ENCODE data around the gene GSTK1.

GSTK1 gene

DNA sequence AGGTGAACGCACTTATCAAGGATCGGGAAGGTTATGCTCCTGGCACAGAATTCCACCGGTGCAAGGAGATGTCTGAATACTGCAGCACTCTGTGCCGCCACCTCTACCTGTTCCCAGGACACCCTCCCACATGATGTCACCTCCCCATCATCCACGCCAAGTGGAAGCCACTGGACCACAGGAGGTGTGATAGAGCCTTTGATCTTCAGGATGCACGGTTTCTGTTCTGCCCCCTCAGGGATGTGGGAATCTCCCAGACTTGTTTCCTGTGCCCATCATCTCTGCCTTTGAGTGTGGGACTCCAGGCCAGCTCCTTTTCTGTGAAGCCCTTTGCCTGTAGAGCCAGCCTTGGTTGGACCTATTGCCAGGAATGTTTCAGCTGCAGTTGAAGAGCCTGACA lies 41.7 kb downstream of the GSTK1 start:
- H3K4me1 Mint-ChIP-seq (ENCODE audit: low read depth): peaks cover 49% of the 10 kb centered on the region
- no peaks in the 10 kb centered on the region for H3K27me3 Mint-ChIP-seq (ENCODE audit: low read depth)
- peaks cover 89% of the 10 kb centered on the region for H3K36me3 Mint-ChIP-seq (ENCODE audit: low read depth)
- no peak overlapping the region for H3K4me3 Mint-ChIP-seq
- H3K9me3 Mint-ChIP-seq: peaks cover 9% of the 10 kb centered on the region
- H3K27ac Mint-ChIP-seq: peak overlapping the region; percentile 33
- no peak for DNase-seq (ENCODE audit: low spot score)

DNA sequence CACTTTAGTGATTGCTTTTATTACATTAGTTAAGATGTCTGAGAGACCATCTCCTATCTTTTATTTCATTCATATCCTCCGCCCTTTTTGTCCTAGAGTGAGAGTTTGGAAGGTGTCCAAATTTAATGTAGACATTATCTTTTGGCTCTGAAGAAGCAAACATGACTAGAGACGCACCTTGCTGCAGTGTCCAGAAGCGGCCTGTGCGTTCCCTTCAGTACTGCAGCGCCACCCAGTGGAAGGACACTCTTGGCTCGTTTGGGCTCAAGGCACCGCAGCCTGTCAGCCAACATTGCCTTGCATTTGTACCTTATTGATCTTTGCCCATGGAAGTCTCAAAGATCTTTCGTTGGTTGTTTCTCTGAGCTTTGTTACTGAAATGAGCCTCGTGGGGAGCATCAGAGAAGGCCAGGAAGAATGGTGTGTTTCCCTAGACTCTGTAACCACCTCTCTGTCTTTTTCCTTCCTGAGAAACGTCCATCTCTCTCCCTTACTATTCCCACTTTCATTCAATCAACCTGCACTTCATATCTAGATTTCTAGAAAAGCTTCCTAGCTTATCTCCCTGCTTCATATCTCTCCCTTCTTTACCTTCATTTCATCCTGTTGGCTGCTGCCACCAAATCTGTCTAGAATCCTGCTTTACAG lies 42.3 kb downstream of the GSTK1 start:
- Mint-ChIP-seq H3K36me3 (ENCODE audit: low read depth) (peaks cover 89% of the 10 kb centered on the region), H3K9me3 (peaks cover 13% of the 10 kb centered on the region), H3K27ac (peak overlapping the region; percentile 39), H3K4me3 (no peak overlapping the region), H3K27me3 (ENCODE audit: low read depth) (no peaks in the 10 kb centered on the region), H3K4me1 (ENCODE audit: low read depth) (peaks cover 49% of the 10 kb centered on the region)
- DNase-seq (ENCODE audit: low spot score): peak; percentile 44

DNA sequence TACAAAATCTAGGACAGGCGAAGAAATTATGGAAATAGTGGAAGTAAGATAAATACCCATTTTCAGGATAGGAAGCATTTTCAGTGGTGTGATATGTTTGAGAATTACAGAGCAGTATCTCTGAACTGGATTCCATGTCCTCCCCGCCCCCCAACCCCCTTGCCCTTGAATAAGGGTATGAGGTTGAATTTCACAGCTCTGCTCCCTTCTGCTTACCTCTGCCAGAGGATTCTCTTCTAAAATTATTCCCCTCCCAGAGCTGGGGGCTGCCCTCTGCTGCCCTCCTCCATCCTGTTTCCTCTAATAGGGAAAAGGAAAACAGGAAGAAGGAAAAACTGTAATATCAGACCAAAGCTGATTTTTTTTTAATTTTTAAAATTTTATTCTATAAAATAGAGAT lies 45.4 kb downstream of the GSTK1 start:
- Mint-ChIP-seq H3K27me3 (ENCODE audit: low read depth) (no peaks in the 10 kb centered on the region), H3K4me3 (no peak overlapping the region), H3K9me3 (peaks cover 14% of the 10 kb centered on the region), H3K4me1 (ENCODE audit: low read depth) (peaks cover 52% of the 10 kb centered on the region), H3K36me3 (ENCODE audit: low read depth) (peaks cover 73% of the 10 kb centered on the region), H3K27ac (peak overlapping the region; percentile 44)
- DNase-seq (ENCODE audit: low spot score): no peak

DNA sequence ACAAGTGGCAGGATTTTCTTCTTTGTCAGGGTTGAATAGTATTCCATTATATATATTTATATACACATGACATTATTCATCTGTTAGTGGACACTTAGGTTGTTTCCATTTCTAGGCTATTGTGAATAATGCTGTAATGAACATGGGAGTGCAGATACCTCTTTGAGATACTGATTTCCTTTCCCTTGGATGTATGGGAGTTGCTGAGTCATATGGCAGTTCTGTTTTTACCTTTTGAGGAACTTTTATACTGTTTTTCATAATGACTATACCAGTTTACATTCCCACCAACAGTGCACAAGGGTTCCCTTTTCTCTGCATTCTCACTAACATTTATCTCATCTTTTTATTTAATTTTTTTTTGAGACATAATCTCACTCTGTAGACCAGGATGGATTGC lies 50.9 kb downstream of the GSTK1 start:
- no peaks in the 10 kb centered on the region for H3K27me3 Mint-ChIP-seq (ENCODE audit: low read depth)
- peaks cover 9% of the 10 kb centered on the region for H3K9me3 Mint-ChIP-seq
- DNase-seq (ENCODE audit: low spot score): no peak
- H3K36me3 Mint-ChIP-seq (ENCODE audit: low read depth): peaks cover 29% of the 10 kb centered on the region
- no peak overlapping the region for H3K27ac Mint-ChIP-seq
- peaks cover 47% of the 10 kb centered on the region for H3K4me1 Mint-ChIP-seq (ENCODE audit: low read depth)
- no peak overlapping the region for H3K4me3 Mint-ChIP-seq

DNA sequence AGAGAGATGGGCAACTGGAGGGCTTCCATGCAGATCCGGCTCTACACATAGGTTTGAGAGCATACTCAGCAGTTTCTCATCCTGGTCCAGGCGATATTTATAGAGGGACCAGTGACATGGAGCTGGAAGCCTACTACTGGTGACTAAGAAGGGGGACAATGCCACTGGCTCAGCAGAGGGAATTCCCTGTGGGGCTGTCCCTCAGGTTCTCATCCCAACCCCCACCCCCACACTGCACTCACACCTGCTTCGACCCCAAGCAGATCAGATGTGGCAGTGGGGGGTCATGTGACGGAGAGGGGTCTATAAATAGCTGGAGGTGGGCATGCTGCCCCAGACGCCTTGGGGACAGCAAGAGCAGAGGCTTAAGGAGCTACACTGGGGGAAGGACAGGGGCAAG lies 52.5 kb downstream of the GSTK1 start, which contains the start of gene CLCN1:
Gene CLCN1 (plus strand): TSS at position 336 of the 400 bp plus-strand sequence. CDS start 102 bp downstream, outside the sequence.
- H3K9me3 Mint-ChIP-seq: peaks cover 4% of the 10 kb centered on the region
- H3K4me3 Mint-ChIP-seq: no peak within 1 kb of the TSS
- peak within 1 kb of the TSS; percentile 12 for H3K27ac Mint-ChIP-seq
- DNase-seq (ENCODE audit: low spot score): no peak
- peaks cover 2% of the 10 kb centered on the region for H3K27me3 Mint-ChIP-seq (ENCODE audit: low read depth)
- peaks cover 37% of the 10 kb centered on the region for H3K4me1 Mint-ChIP-seq (ENCODE audit: low read depth)
- H3K36me3 Mint-ChIP-seq (ENCODE audit: low read depth): peaks cover 14% of the 10 kb centered on the region

DNA sequence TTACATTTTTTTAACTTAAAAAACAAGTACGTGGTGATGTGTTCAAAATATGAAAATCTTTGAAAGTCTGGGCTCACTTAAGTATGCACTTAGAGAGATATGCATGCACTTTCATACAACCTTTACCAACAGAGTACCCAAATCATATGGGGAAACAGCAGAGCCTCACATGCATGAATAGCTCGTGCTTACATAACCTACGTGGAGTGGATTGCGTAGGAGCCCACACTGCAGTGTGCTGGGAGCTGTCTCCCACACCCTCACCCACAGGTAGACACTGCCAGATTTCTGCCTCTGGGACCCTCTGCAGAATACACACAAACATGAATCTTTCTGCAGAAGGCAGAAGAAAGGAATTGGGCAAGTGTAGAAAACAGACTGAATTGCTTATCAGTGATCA lies 53.3 kb downstream of the GSTK1 start:
- H3K27me3 Mint-ChIP-seq (ENCODE audit: low read depth): peaks cover 2% of the 10 kb centered on the region
- no peak for DNase-seq (ENCODE audit: low spot score)
- H3K9me3 Mint-ChIP-seq: peaks cover 4% of the 10 kb centered on the region
- peak overlapping the region; percentile 12 for H3K27ac Mint-ChIP-seq
- peaks cover 33% of the 10 kb centered on the region for H3K4me1 Mint-ChIP-seq (ENCODE audit: low read depth)
- H3K4me3 Mint-ChIP-seq: no peak overlapping the region
- peaks cover 10% of the 10 kb centered on the region for H3K36me3 Mint-ChIP-seq (ENCODE audit: low read depth)

DNA sequence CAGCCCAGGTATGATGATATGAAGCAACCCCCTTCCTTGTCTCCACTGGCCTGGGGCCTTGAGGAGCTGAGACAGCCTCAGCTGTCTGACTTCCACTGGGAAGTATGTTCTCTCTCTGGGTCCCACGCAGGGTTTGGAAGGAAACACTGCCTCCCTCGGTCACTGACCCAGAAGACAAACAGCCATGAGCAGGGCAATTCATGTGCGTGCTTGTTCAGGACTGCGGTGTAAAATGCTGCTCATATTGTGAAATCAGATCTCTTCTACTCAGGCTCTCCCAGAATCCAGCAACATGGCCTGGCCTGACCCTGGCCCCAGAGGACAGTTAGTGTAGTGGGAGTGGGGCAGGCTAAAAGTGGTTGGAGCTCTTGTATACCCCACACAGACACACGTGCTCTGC lies 55.4 kb downstream of the GSTK1 start:
- no peak overlapping the region for H3K4me3 Mint-ChIP-seq
- peaks cover 4% of the 10 kb centered on the region for H3K9me3 Mint-ChIP-seq
- H3K36me3 Mint-ChIP-seq (ENCODE audit: low read depth): peaks cover 4% of the 10 kb centered on the region
- no peak for DNase-seq (ENCODE audit: low spot score)
- no peak overlapping the region for H3K27ac Mint-ChIP-seq
- peaks cover 2% of the 10 kb centered on the region for H3K27me3 Mint-ChIP-seq (ENCODE audit: low read depth)
- H3K4me1 Mint-ChIP-seq (ENCODE audit: low read depth): peaks cover 26% of the 10 kb centered on the region
